Chondrocyte (in vitro differentiated cells): ENCODE results near the gene TMEM151A. TPM values are rescaled to one million over a fixed set of nuclear protein-coding genes. Genes with fewer than 3 reads are reported as not detected.

ENCODE experiments used
- DNase-seq: peaks from one replicate; pipeline ENCODE4 v3.0.0; 2021; ENCODE audit warnings: mixed read lengths, low spot score
- H3K27ac Mint-ChIP-seq: one replicate; pipeline ENCODE4 v1.8.0; 2021; ENCODE audit warnings: mild to moderate bottlenecking, moderate library complexity, mixed read lengths; ENCODE audit not compliant: unreplicated experiment
- H3K27me3 Mint-ChIP-seq: 2 replicates; pipeline ENCODE4 v1.8.0; 2021; ENCODE audit warnings: low read depth, mixed read lengths
- H3K36me3 Mint-ChIP-seq: 2 replicates; pipeline ENCODE4 v1.8.0; 2021; ENCODE audit warnings: low read depth, mixed read lengths
- H3K4me1 Mint-ChIP-seq: 2 replicates; pipeline ENCODE4 v1.8.0; 2021; ENCODE audit warnings: low read depth, mild to moderate bottlenecking, mixed read lengths
- H3K4me3 Mint-ChIP-seq: one replicate; pipeline ENCODE4 v1.8.0; 2021; ENCODE audit warnings: mild to moderate bottlenecking, moderate library complexity, mixed read lengths; ENCODE audit not compliant: unreplicated experiment
- H3K9me3 Mint-ChIP-seq: 2 replicates; pipeline ENCODE4 v1.8.0; 2021; ENCODE audit warnings: low read depth, mixed read lengths
- CTCF ChIP-seq: fragments of 200-600 bp; sonication (generic); IDR thresholded peaks from 2 replicates; pipeline ENCODE4 v1.5.0; 2021; ENCODE audit warnings: antibody characterized with exemption, mild to moderate bottlenecking, moderate library complexity
- total RNA-seq: library from RNA; stranded (reverse); gene quantifications from 3 replicates; pipeline ENCODE4 v1.2.1, GENCODE V29; 2021

The TMEM151A gene
- total RNA-seq, 1 donor from 2014 or later: 4.7 TPM

GRCh38 chr11:66285250-66285947, 6.3 kb upstream of the TMEM151A start:
- Mint-ChIP-seq H3K36me3 (no peaks in the 10 kb centered on the region), H3K4me3 (no peak overlapping the region), H3K4me1 (peaks cover 49% of the 10 kb centered on the region), H3K9me3 (no peaks in the 10 kb centered on the region), H3K27me3 (no peaks in the 10 kb centered on the region), H3K27ac (peak overlapping the region; percentile 32)
- TF ChIP-seq CTCF: no peak
- no peak for DNase-seq

GRCh38 chr11:66286699-66287098, 5.0 kb upstream of the TMEM151A start:
- H3K4me1 Mint-ChIP-seq: peaks cover 46% of the 10 kb centered on the region
- no peaks in the 10 kb centered on the region for H3K27me3 Mint-ChIP-seq
- no peaks in the 10 kb centered on the region for H3K9me3 Mint-ChIP-seq
- H3K27ac Mint-ChIP-seq: peak overlapping the region; percentile 42
- peak overlapping the region; percentile 15 for H3K4me3 Mint-ChIP-seq
- no peak for TF ChIP-seq CTCF
- no peaks in the 10 kb centered on the region for H3K36me3 Mint-ChIP-seq
- DNase-seq: no peak

- DNase-seq: no peak
- H3K9me3 Mint-ChIP-seq: no peaks in the 10 kb centered on the region
Measured at GRCh38 chr11:66287211-66287888, 4.3 kb upstream of the TMEM151A start.

GRCh38 chr11:66287889-66288670, 3.6 kb upstream of the TMEM151A start:
- H3K9me3 Mint-ChIP-seq: no peaks in the 10 kb centered on the region
- peaks cover 43% of the 10 kb centered on the region for H3K4me1 Mint-ChIP-seq
- DNase-seq: no peak
- peak overlapping the region; percentile 87 for H3K4me3 Mint-ChIP-seq
- no peaks in the 10 kb centered on the region for H3K36me3 Mint-ChIP-seq
- H3K27me3 Mint-ChIP-seq: peaks cover 5% of the 10 kb centered on the region
- TF ChIP-seq CTCF: no peak
- peak overlapping the region; percentile 94 for H3K27ac Mint-ChIP-seq

More at GRCh38 chr11:66287211-66287888, 4.3 kb upstream of the TMEM151A start:
- Mint-ChIP-seq H3K4me3 (peak overlapping the region; percentile 87), H3K27ac (peak overlapping the region; percentile 75), H3K27me3 (no peaks in the 10 kb centered on the region), H3K4me1 (peaks cover 45% of the 10 kb centered on the region), H3K36me3 (no peaks in the 10 kb centered on the region)
- no peak for TF ChIP-seq CTCF
